ENCODE results near the gene KCNIP3.

Gene KCNIP3

GRCh38 chr2:95275601-95276243 lies 21.4 kb upstream of the KCNIP3 start:
- Histone ChIP-seq H3K18ac (ENCODE audit: low read length) (peak overlapping the region; percentile 69), H2BK5ac (ENCODE audit: low read length) (peak overlapping the region; percentile 59), H4K91ac (ENCODE audit: low read depth, low read length, poor library complexity) (no peak overlapping the region), H3K4ac (ENCODE audit: low read length) (no peak overlapping the region), H3K27ac (replicated peaks; ENCODE audit: low read length) (no peak overlapping the region), H3K9me3 (replicated peaks in 1 of 2; ENCODE audit: control insufficient read depth in 2 of 2, insufficient read depth in 1 of 2, low read depth in 1 of 2, low read length in 2 of 2) (no peaks in the 10 kb centered on the region), H2AK5ac (ENCODE audit: low read depth, low read length) (no peak overlapping the region), H2BK12ac (ENCODE audit: low read length) (no peak overlapping the region), H3K36me3 (replicated peaks in 1 of 2; ENCODE audit: control insufficient read depth in 2 of 2, insufficient read depth in 2 of 2, low read length in 2 of 2) (no peaks in the 10 kb centered on the region), H4K8ac (ENCODE audit: low read depth, low read length) (peak overlapping the region; percentile 8), H2AFZ (ENCODE audit: low read length) (no peak overlapping the region), H3K27me3 (ENCODE audit: control insufficient read depth in 3 of 3, insufficient read depth in 3 of 3, low read depth in 1 of 3, low read length in 3 of 3) (no peaks in the 10 kb centered on the region), H2BK120ac (ENCODE audit: low read depth, low read length) (no peak overlapping the region), H2BK15ac (ENCODE audit: low read length) (peak overlapping the region; percentile 39), H3K23ac (ENCODE audit: low read depth, low read length, poor library complexity) (peak overlapping the region; percentile 37), H3K4me3 (ENCODE audit: low read length in 2 of 2) (no peak overlapping the region), H3K79me1 (ENCODE audit: low read depth, low read length) (no peaks in the 10 kb centered on the region), H3K9ac (ENCODE audit: low read depth, low read length, poor library complexity) (peak overlapping the region; percentile 54), H3K4me2 (ENCODE audit: insufficient read depth, low read length, poor library complexity, severe bottlenecking) (no peak overlapping the region), H3K4me1 (ENCODE audit: control insufficient read depth in 2 of 2, insufficient read depth in 1 of 2, low read depth in 1 of 2, low read length in 2 of 2) (no peaks in the 10 kb centered on the region), H3K14ac (ENCODE audit: low read length) (peak overlapping the region; percentile 74)
- DNase-seq (ENCODE audit: low spot score): no peak
- WGBS, 2 donors (ENCODE audit: extremely low coverage in 2 of 2, insufficient read length in 2 of 2, insufficient replicate concordance in 1 of 2): no CpG with 5 or more reads among the region's 28 CpGs

GRCh38 chr2:95276244-95276887 lies 20.8 kb upstream of the KCNIP3 start:
- H4K8ac ChIP-seq (ENCODE audit: low read depth, low read length): peak overlapping the region; percentile 8
- peak overlapping the region; percentile 74 for H3K14ac ChIP-seq (ENCODE audit: low read length)
- H3K4ac ChIP-seq (ENCODE audit: low read length): no peak overlapping the region
- H3K4me3 ChIP-seq (ENCODE audit: low read length in 2 of 2): no peak overlapping the region
- H2AFZ ChIP-seq (ENCODE audit: low read length): no peak overlapping the region
- H2BK15ac ChIP-seq (ENCODE audit: low read length): peak overlapping the region; percentile 39
- H3K27ac ChIP-seq (replicated peaks; ENCODE audit: low read length): no peak overlapping the region
- no peak for DNase-seq (ENCODE audit: low spot score)
- H2BK12ac ChIP-seq (ENCODE audit: low read length): no peak overlapping the region
- no peaks in the 10 kb centered on the region for H3K4me1 ChIP-seq (ENCODE audit: control insufficient read depth in 2 of 2, insufficient read depth in 1 of 2, low read depth in 1 of 2, low read length in 2 of 2)
- peak overlapping the region; percentile 69 for H3K18ac ChIP-seq (ENCODE audit: low read length)
- no CpG with 5 or more reads among the region's 22 CpGs for WGBS, 2 donors (ENCODE audit: extremely low coverage in 2 of 2, insufficient read length in 2 of 2, insufficient replicate concordance in 1 of 2)
- H3K4me2 ChIP-seq (ENCODE audit: insufficient read depth, low read length, poor library complexity, severe bottlenecking): no peak overlapping the region
- no peak overlapping the region for H4K91ac ChIP-seq (ENCODE audit: low read depth, low read length, poor library complexity)
- H3K9me3 ChIP-seq (replicated peaks in 1 of 2; ENCODE audit: control insufficient read depth in 2 of 2, insufficient read depth in 1 of 2, low read depth in 1 of 2, low read length in 2 of 2): no peaks in the 10 kb centered on the region
- H3K27me3 ChIP-seq (ENCODE audit: control insufficient read depth in 3 of 3, insufficient read depth in 3 of 3, low read depth in 1 of 3, low read length in 3 of 3): no peaks in the 10 kb centered on the region
- no peak overlapping the region for H2BK120ac ChIP-seq (ENCODE audit: low read depth, low read length)
- no peaks in the 10 kb centered on the region for H3K79me1 ChIP-seq (ENCODE audit: low read depth, low read length)
- H3K36me3 ChIP-seq (replicated peaks in 1 of 2; ENCODE audit: control insufficient read depth in 2 of 2, insufficient read depth in 2 of 2, low read length in 2 of 2): no peaks in the 10 kb centered on the region
- no peak overlapping the region for H2BK5ac ChIP-seq (ENCODE audit: low read length)
- H2AK5ac ChIP-seq (ENCODE audit: low read depth, low read length): peak overlapping the region; percentile 13
- peak overlapping the region; percentile 54 for H3K9ac ChIP-seq (ENCODE audit: low read depth, low read length, poor library complexity)
- no peak overlapping the region for H3K23ac ChIP-seq (ENCODE audit: low read depth, low read length, poor library complexity)

- Histone ChIP-seq H3K4me3 (ENCODE audit: low read length in 2 of 2) (no peak overlapping the region), H3K18ac (ENCODE audit: low read length) (peak overlapping the region; percentile 31), H3K4ac (ENCODE audit: low read length) (no peak overlapping the region), H2BK5ac (ENCODE audit: low read length) (peak overlapping the region; percentile 10), H3K36me3 (replicated peaks in 1 of 2; ENCODE audit: control insufficient read depth in 2 of 2, insufficient read depth in 2 of 2, low read length in 2 of 2) (no peaks in the 10 kb centered on the region), H3K79me1 (ENCODE audit: low read depth, low read length) (no peaks in the 10 kb centered on the region), H3K23ac (ENCODE audit: low read depth, low read length, poor library complexity) (no peak overlapping the region), H3K14ac (ENCODE audit: low read length) (peak overlapping the region; percentile 75), H2AFZ (ENCODE audit: low read length) (no peak overlapping the region), H3K4me1 (ENCODE audit: control insufficient read depth in 2 of 2, insufficient read depth in 1 of 2, low read depth in 1 of 2, low read length in 2 of 2) (no peaks in the 10 kb centered on the region), H3K27me3 (ENCODE audit: control insufficient read depth in 3 of 3, insufficient read depth in 3 of 3, low read depth in 1 of 3, low read length in 3 of 3) (no peaks in the 10 kb centered on the region), H4K8ac (ENCODE audit: low read depth, low read length) (no peak overlapping the region), H3K9ac (ENCODE audit: low read depth, low read length, poor library complexity) (no peak overlapping the region), H2AK5ac (ENCODE audit: low read depth, low read length) (no peak overlapping the region), H4K91ac (ENCODE audit: low read depth, low read length, poor library complexity) (no peak overlapping the region), H3K9me3 (replicated peaks in 1 of 2; ENCODE audit: control insufficient read depth in 2 of 2, insufficient read depth in 1 of 2, low read depth in 1 of 2, low read length in 2 of 2) (no peaks in the 10 kb centered on the region), H2BK12ac (ENCODE audit: low read length) (no peak overlapping the region), H3K4me2 (ENCODE audit: insufficient read depth, low read length, poor library complexity, severe bottlenecking) (no peak overlapping the region), H2BK15ac (ENCODE audit: low read length) (no peak overlapping the region), H3K27ac (replicated peaks; ENCODE audit: low read length) (no peak overlapping the region), H2BK120ac (ENCODE audit: low read depth, low read length) (no peak overlapping the region)
- WGBS, 2 donors (ENCODE audit: extremely low coverage in 2 of 2, insufficient read length in 2 of 2, insufficient replicate concordance in 1 of 2): no CpG with 5 or more reads among the region's 9 CpGs
- no peak for DNase-seq (ENCODE audit: low spot score)
Measured at GRCh38 chr2:95276888-95277245, 20.3 kb upstream of the KCNIP3 start.

- Histone ChIP-seq H3K4me3 (ENCODE audit: low read length in 2 of 2) (peak overlapping the region in 1 of 2 donors; percentile 32), H2BK15ac (ENCODE audit: low read length) (no peak overlapping the region), H3K4me2 (ENCODE audit: insufficient read depth, low read length, poor library complexity, severe bottlenecking) (no peak overlapping the region), H2AK5ac (ENCODE audit: low read depth, low read length) (no peak overlapping the region), H3K9ac (ENCODE audit: low read depth, low read length, poor library complexity) (no peak overlapping the region), H4K8ac (ENCODE audit: low read depth, low read length) (no peak overlapping the region), H3K27ac (replicated peaks; ENCODE audit: low read length) (no peak overlapping the region), H3K79me1 (ENCODE audit: low read depth, low read length) (no peaks in the 10 kb centered on the region), H4K91ac (ENCODE audit: low read depth, low read length, poor library complexity) (no peak overlapping the region), H3K18ac (ENCODE audit: low read length) (peak overlapping the region; percentile 3), H3K14ac (ENCODE audit: low read length) (peak overlapping the region; percentile 76), H3K4me1 (ENCODE audit: control insufficient read depth in 2 of 2, insufficient read depth in 1 of 2, low read depth in 1 of 2, low read length in 2 of 2) (no peaks in the 10 kb centered on the region), H3K4ac (ENCODE audit: low read length) (no peak overlapping the region), H2AFZ (ENCODE audit: low read length) (no peak overlapping the region), H3K36me3 (replicated peaks in 1 of 2; ENCODE audit: control insufficient read depth in 2 of 2, insufficient read depth in 2 of 2, low read length in 2 of 2) (no peaks in the 10 kb centered on the region), H3K9me3 (replicated peaks in 1 of 2; ENCODE audit: control insufficient read depth in 2 of 2, insufficient read depth in 1 of 2, low read depth in 1 of 2, low read length in 2 of 2) (no peaks in the 10 kb centered on the region), H3K27me3 (ENCODE audit: control insufficient read depth in 3 of 3, insufficient read depth in 3 of 3, low read depth in 1 of 3, low read length in 3 of 3) (no peaks in the 10 kb centered on the region), H2BK5ac (ENCODE audit: low read length) (peak overlapping the region; percentile 10), H2BK120ac (ENCODE audit: low read depth, low read length) (peak overlapping the region; percentile 28), H3K23ac (ENCODE audit: low read depth, low read length, poor library complexity) (no peak overlapping the region), H2BK12ac (ENCODE audit: low read length) (peak overlapping the region; percentile 31)
- no CpG with 5 or more reads among the region's 11 CpGs for WGBS, 2 donors (ENCODE audit: extremely low coverage in 2 of 2, insufficient read length in 2 of 2, insufficient replicate concordance in 1 of 2)
- DNase-seq (ENCODE audit: low spot score): no peak
Measured at GRCh38 chr2:95277246-95277906, 19.8 kb upstream of the KCNIP3 start.

All from neuronal stem cell (in vitro differentiated cells).